Cerebellar nuclear complex (tissue), 1 donor: Measurements from ENCODE around the gene NFU1.
"Not testable (repeated sequence)": the region's sequence is repeated elsewhere in the genome, so short reads cannot be mapped to it uniquely, and the experiment has no call there.

Experiments
- DNase-seq, 2 experiments: peaks; one replicate each; lab custom pipeline; 2025; lab: John Stamatoyannopoulos, UW

The NFU1 gene

DNA sequence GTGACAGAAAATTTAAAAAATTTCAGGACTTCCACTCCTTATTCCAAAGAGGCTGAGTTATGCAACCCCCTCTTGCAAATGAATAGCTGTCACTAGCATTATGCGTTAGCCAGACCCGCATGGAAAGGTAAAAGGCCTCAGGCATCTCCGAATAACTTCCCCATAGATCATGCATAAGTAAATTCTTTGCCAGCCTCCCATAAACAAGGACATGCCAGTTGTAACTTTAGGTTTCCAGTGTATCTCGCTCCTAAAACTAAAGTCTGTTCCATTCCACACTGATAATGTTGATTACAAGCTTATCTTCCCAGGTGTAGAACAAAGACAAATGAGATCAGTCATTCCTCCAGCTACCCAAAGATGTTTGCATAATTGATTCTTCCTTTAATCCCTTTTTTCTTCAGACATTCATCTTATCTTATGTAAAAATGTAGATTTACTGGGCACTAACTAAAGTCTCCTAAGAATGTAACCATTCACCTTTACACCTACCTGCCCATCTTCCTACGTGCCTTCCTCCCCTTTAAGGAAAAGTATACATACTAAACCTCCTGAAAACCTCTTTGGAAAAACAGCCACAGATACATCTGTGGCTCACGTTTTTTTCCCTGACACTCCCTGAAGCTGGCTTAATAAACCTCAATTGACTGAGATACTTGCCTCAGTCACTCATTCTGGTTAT, 13.6 kb upstream of the NFU1 start:
- no peak for DNase-seq

DNA sequence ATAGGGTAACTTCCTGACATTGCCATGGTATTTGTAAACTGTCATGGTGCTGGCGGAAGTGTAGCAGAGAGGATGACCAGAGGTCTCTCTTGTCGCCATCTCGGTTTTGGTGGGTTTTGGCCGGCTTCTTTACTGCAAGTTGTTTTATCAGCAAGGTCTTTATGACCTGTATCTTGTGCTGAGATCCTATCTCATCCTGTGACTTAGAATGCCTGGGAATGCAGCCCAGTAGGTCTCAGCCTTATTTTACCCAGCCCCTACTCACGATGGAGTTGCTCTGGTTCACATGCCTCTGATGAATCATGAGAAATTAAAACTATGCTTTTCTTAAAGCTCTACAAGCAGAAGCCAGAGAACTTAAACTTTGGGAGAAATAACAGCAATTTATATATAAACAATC, 12.7 kb upstream of the NFU1 start:
- DNase-seq: no peak

DNA sequence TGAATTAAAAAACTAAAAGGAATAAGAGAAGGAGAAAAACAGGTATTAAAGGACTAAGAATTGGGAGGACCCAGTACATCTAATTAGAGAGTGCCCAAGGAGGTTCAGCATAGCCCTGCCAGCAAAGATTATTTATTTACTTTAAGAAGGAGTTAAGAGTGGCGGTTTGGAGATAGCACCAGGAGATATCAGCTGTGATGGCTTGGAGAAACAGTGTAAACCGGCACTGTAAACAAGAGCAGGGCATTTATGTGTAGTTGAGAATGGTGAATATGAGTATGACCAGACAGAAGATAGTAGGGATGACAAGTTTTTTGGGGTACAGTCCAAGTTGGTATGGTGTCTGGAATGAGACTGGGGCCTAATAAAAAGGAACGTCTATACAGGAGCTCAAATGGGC, 6.4 kb upstream of the NFU1 start:
- DNase-seq: not testable (repeated sequence)

DNA sequence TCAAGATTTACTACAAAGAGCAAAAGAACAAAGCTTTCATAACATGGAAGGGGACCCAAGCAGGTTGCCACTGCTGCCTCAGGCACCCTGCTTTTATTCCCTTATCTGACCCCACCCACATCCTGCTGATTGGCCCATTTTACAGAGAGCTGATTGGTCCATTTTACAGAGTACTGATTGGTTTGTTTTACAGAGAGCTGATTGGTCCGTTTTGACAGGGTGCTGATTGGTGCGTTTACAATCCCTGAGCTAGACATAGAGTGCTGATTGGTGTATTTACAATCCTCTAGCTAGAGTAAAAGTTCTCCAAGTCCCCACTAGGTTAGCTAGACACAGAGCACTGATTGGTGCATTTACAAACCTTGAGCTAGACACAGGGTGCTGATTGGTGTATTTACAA, 2.3 kb upstream of the NFU1 start:
- DNase-seq: not testable (repeated sequence)

DNA sequence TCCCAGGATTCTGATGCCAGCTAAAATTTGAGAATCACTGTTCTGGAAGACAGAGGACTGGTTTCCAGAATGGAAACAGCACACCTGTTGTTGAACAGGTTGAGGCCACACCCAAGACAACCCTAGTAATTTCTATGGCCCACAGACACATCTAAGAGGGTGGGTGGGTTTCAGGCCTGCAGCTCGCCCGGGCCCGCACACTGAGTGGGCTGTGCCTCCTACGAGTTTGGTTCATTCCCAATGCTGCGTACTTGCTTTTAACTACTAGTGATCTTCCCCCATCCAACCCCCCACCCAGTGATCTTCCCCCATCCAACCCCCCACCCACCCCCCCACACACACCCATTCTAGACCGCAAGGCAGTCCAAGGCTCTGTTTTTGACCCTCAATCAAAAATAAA, 1.3 kb upstream of the NFU1 start:
- DNase-seq: no peak

DNA sequence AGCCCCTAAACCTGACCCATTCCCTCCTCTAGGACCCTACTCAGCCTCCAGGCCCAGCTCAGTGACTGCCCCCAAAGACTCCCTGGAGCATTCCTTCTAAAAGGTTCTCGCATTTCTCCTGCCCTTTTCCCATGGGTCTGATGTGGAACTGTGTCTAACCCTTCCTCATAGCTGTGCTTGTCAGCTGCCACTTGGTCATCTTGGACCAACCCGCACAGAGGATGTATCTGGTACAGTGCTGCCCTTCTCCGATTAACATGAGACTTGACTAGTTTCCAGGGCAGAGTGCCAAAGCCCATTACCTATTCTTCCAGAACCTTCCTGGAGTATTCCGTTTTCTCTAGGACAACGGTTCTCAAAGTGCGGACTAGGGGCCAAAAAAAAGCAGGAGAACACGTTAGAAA, 518 bp upstream of the NFU1 start:
- peak in 1 of 2 experiments; percentile 61 for DNase-seq

DNA sequence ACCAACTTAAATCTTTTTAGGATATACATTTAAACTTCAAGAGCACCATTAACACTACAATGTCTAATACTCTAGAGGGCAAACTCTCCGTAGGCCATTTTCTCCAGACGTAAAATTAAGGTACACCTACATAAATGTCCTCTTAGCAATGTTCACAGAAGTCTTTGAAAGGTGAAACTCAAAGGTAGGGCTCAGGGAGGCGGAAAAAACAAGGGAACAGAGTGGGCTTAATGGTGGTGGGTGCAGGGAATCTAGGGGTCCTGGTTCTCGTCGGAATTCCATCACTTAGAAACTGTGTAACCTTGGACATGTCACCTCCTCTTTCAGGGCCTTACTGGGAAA, 668 bp downstream of the NFU1 start:
- DNase-seq: no peak

DNA sequence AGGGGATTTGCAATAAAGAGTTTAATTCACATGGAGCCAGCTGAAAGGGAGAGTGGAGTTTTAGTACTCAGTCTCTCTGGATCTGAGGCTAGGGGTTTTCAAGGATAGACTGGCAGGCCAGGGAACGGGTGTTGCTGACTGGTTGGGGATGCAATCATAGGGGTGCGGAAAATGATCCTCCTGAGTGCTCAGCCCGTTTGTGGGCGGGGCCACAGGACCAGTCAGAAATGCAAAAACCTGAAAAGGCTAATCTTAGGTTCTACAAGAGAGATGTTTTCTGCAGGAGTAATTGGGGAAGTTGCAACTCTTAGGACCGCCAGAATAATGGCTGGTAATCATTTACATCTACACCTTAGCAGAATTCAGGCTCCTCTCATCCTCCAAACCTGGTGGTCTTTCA, 2.5 kb downstream of the NFU1 start:
- DNase-seq: no peak

DNA sequence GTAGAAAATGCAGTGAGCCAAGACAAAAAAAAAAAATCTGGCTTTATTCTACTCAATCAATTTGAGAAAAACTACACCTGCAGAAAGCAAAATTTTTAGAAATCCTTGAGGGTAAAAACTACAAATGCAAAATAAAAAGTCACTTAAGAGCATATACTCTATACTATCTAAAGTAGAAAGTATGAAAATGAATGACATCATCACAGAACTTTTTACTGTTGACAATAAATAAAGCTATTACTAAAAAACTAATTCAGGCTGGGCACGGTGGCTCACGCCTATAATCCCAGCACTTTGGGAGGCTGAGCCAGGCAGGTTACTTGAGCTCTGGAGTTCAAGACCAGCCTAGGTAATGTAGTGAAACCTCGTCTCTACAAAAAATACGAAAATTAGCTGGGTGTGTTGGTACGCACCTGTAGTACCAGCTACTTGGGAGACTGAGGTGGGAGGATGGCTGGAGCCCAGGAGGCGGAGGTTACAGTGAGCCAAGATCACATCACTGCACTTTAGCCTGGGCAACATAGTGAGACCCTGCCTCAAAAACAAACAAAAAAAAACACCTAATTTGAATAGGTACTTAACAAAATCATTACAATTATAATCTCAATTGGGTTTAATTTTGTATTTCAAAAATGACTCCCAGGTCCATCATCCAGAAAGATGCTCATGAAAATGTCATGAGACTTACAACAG, 7.6 kb downstream of the NFU1 start:
- no peak for DNase-seq

DNA sequence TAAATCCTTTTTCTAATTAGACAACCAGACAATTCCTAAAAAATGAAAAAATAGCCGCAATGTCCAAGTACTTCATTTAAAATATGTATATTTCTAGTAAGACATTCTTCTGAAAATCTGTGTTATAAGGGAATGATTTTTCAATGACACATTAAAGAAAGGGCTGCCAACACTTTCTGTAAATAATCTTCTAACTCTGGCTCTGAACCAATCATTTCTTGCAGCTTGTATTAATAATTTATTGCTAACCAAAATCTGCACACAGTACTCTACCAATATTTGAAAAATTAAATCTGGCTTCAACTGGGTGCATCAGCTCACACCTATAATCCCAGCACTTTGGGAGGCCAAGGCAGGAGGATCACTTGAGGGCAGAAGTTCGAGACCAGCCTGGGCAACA, 8.3 kb downstream of the NFU1 start:
- no peak for DNase-seq

DNA sequence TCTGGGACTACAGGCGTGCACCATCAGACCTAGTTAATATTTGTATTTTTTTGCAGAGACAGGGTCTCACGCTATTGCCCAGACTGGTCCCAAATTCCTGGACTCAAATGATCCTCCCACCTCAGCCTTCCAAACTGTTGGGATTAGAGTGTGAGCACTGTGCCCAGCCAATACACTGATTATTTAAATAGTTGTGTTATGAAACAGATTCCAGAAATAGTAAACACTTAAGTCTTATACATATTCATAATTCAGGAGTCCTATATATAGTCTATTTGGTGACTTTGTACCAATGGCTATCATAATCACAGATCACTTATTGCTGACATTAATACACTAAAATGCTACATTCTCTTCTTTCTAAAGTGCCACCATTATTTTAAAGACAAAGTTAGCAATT, 12.8 kb downstream of the NFU1 start:
- DNase-seq: no peak

DNA sequence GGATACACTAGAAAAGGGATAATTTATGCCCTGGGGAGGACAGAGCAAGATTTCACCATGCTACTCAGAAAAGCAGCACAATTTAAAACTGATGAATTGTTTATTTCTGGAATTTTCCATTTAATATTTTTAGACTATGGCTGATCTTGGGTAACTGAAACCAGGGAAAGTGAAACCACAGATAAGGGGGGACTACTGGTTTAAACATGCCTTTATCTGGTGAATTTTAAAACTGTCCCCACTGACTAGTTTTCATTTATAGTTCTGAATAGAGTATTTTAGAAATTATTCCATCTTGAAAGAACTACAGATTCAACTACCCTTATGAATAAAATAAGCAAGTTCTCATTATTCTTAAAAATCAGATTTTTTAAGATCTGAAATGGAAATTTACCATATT, 15.0 kb downstream of the NFU1 start:
- DNase-seq: no peak

DNA sequence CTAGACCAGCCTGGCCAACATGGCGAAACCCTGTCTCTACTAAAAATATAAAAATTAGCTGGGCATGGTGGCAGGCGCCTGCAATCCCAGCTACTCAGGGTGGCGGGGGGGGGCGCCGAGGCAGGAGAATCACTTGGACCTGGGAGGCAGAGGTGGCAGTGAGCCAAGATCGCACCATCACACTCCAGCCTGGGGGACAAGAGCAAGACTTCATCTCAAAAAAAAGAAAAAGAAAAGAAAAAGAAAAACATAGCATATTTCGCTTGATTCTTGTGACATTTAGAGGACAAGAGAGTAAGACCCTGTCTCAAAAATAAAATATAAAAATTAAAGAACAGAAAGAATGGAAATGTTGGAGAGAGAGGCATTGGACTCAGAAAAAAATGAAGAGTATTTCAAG, 18.1 kb downstream of the NFU1 start:
- DNase-seq: not testable (repeated sequence)

DNA sequence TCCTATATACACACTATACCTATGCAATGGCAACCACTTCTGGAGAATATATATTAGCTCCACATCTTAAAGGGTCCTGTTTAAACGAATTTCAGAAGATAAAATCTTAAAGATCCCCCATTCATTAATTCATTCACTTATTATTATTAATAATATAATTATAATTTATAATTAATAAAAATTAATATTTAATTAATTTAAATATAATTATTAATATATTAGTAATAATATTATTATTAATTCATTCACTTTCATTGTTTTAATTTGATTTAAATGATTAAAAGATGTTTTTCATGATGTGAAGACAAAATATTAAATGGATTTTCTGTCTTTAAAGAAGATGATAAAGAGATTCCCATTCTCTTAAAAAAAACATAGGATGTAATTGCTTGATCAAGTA, 21.1 kb downstream of the NFU1 start:
- no peak for DNase-seq

DNA sequence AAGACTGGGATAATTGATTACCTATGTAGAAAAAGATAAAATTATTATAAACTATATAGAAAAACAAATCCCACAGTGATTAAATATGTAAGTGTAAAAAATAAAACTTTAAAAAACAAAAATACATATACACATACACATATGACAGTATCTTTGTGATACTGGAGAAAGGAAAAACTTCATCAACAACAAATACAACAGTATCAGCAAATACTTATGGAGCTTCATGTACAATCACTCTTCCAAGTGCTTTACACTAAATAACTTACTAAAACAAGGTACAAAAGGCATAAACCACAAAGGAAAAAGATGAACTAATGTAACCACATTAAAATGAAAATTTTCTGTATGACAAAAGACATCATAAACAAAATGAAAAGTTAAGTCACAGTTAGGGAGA, 26.1 kb downstream of the NFU1 start:
- DNase-seq: no peak

DNA sequence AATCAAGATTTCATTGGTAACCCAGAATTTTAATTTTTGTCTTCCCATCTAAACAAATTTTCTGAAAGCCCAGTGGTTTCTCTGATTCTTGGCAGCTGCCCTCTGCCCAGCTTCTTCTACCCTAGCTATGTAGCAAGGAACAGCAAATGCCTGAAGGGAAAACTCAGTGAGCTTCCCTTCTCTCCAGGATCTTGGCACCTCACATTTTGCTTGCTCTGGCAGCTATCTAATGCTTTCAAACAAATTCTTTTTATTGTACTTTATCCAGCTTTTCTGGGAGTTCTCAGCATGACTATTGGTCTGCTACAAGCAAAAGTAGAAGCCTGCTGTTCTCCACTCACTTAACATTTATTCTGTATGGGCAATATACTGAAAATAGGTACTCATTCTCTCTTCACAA, 31.9 kb downstream of the NFU1 start:
- DNase-seq: no peak

DNA sequence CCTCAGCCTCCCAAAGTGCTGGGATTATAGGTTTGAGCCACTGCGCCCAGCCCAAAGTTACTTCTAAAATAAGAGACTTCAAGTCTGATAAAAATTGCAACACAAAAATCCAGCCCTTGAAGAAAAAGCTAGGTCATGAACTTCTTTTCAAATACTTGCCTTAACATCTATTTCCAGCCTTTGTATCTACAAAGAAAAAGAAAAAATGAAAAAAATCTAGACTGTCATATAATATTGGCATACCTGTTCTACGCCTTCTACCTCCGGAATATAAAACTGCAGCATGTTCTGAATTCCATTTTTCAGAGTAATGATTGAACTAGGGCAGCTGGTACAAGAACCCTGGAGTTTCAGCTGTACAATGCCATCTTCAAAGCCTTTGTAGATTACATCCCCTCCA, 37.1 kb downstream of the NFU1 start:
- no peak for DNase-seq

DNA sequence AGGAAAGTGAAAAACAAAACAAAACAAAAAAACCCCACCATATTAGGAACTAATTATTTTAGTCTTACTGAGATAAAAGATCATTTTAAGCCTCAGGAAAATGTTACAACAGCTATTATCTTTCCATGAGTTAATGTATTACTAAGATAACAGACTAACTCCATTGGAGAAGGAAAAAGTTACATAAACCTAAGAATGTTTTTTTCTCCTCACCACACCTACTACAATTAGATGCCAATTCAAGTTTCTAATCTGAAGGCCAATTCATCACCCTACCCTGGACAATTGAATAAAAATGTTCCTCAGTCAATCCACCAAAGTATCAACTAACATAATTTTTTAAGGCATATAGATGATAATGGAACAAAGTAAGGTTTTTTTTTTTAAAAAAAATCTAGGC, 40.0 kb downstream of the NFU1 start:
- DNase-seq: no peak

DNA sequence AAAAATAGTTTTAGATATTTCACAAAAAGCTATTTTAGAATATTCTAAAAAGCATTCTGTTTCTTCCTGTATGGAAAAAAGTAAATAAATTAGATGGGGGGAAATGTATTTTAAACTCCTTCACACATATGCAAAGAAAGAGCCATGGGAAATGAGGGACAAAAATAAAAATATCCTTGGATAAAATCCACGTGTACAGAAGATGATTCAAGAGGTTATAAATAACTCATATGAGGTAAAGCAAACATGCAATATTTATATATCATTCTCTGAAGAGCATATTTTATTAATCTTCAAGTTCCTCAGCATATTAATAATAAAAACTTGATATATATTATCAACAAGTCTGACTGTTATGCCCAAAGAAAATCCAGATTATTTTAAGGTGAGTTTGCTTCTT, 41.4 kb downstream of the NFU1 start:
- no peak for DNase-seq

DNA sequence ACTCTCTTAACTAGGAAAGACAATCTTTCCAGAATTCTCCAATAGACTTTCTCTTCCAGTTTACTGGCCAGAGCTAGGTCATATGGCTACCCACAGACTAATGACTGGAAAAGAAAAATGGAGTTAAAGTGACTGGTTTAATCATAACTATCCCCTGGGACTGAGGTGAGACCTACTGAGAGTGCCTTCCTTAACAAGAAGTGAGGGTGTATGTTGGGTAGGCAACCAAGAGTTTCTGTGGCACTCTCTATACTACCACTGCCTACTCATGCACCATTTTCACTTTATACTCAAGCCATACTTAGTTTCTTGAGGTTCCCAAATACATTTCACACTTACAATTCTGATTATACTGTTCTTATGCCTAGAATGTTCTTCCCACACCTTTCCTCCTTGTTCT, 43.3 kb downstream of the NFU1 start:
- no peak for DNase-seq

DNA sequence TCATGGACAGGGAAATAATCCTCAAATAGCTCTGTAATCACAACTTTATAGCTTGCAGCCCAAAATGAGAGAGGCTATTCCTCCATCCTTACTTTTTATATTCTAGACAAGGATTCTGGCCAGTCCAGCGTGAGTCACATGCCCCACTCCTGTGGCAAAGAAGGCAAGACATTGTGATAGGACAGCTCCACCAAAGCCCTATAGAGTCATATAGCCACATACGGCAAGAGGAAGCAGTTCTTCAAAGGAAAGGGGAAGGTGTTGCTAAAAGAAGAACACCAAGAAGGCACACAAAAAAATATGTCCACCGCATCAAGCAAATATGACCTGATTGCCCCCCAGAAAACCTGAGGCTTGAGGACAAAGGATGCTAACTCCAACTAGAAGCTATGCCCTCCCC, 46.8 kb downstream of the NFU1 start:
- no peak for DNase-seq

DNA sequence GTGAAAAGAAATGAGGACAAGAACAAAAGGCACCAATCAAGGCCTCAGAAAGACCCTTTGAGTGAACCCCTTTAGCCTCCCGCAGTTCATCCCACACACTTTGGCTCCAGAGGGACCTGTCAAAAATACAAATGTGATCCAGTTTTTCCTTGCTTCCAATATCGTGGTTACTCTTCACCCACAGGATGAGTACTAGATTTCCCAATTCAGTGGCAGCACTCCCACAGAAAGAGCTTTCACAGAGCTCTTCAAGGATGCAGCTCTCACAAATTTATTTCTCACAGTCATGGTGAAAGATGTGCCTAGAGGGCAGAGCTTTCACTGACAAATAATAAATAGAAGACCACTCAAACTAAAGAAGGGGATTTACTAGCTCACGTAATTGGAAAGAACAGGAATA, 47.2 kb downstream of the NFU1 start:
- no peak for DNase-seq

DNA sequence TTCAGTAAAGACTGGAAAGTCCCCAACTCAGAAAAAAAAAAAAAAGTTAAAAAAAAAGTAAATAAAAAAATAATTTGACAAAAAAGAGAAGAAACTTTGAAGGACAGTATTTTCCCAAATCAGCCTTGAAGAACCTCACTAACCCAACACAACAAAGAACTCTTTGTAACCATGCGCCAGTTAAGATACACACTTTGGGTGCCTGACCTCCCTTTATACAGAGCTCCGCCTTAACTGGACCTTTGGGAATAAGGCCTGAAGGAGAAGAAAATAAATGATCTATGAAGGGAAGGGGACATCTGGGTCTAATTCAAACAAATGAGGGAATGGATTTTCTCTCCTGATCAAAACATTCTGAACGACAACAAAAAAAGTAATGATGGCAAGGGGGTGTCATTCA, 48.0 kb downstream of the NFU1 start:
- DNase-seq: no peak

DNA sequence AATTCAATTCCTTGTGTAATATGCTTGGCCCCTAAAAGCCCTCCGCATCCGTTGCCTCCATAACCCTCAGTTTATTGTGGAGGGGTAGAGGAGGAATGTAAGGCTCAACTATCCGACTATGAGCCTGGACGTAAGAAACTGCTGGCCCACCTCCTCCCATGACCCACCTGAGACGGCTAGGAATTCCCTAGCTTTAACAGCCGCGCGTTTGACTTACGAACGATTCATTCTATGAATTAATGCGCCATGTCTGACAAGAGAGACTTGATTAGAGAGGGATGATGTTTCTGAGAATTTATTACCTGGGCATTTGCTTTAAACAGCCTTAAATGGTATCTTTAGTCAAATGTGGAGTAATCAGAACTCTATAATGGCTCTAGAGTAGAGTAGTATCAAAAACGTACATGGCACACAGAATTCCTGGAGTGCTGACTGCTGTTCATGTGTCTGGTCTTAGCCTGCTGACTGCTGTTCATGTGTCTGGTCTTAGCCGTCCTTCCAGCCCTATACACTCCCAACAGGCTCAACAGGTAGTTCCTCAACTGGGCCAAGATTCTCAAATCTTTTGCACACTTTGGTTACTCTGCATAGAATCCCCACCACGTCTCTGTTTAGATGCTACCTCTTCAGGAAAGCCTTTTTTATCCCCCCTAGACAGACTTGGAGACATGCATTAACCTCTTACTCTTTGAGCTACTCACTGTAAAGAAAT, 49.3 kb downstream of the NFU1 start:
- DNase-seq: no peak
